Spinal cord (tissue), 10 donors: ENCODE data around the gene UNC13D. TPM values are rescaled to one million over a fixed set of nuclear protein-coding genes. Genes with fewer than 3 reads are reported as not detected.
A peak's percentile ranks its signal among the peaks of the same experiment; 100 is the strongest.

Experiments
- DNase-seq, 6 donors: peaks; one replicate each; pipeline versions ENCODE4 v3.0.0 to v3.0.0-alpha.2; 2013 to 2015; ENCODE audit warnings: low spot score in 6 of 6, low read depth in 4 of 6
- H3K27ac ChIP-seq: one replicate; pipeline ENCODE4 v1.5.1; 2013; ENCODE audit warnings: low read depth, low read length, control low read depth
- H3K27me3 ChIP-seq: one replicate; pipeline ENCODE4 v1.6.1; 2013; ENCODE audit warnings: low read length; ENCODE audit not compliant: control insufficient read depth, insufficient read depth
- H3K36me3 ChIP-seq: one replicate; pipeline ENCODE4 v1.6.1; 2013; ENCODE audit warnings: low read length; ENCODE audit not compliant: control insufficient read depth, insufficient read depth
- H3K4me1 ChIP-seq: one replicate; pipeline ENCODE4 v1.6.1; 2013; ENCODE audit warnings: low read length; ENCODE audit not compliant: control insufficient read depth, insufficient read depth
- H3K4me3 ChIP-seq: one replicate; pipeline ENCODE4 v1.5.1; 2013; ENCODE audit warnings: low read depth, low read length, control low read depth
- H3K9me3 ChIP-seq: one replicate; pipeline ENCODE4 v1.6.1; 2013; ENCODE audit warnings: low read length; ENCODE audit not compliant: control insufficient read depth, insufficient read depth
- WGBS: methylation state at CpG from one replicate; pipeline ENCODE4 v1.1.5; 2013; ENCODE audit warnings: missing lambda C conversion rate; ENCODE audit not compliant: insufficient coverage; 5-methylcytosine and 5-hydroxymethylcytosine counted together
- polyA plus RNA-seq, 2 donors: library from polyadenylated mRNA; unstranded; fragments of 120-200 nt; gene quantifications; one replicate each; pipeline ENCODE4 v1.2.1, GENCODE V29; 2013; ENCODE audit not compliant: insufficient read length in 2 of 2
- total RNA-seq, 2 donors: library from RNA; depleted of rRNA in 1 of 2; stranded (reverse); fragments of 120-200 nt in 1 of 2; fragments of >200 nt in 1 of 2; gene quantifications; one replicate each; pipeline versions ENCODE4 v1.2.3 to v1.2.4, GENCODE V29; 2013 to 2014
- donor health status: healthy.

Gene UNC13D
- total and polyA plus RNA-seq, 4 donors, result 3.1 to 6.1 (median 4.6) TPM

- Histone ChIP-seq H3K4me1 (peaks cover 35% of the 10 kb centered on the region), H3K4me3 (no peak overlapping the region), H3K27ac (no peak overlapping the region), H3K27me3 (no peaks in the 10 kb centered on the region), H3K9me3 (no peaks in the 10 kb centered on the region), H3K36me3 (peaks cover 37% of the 10 kb centered on the region)
- no peak for DNase-seq
- WGBS, result 82% methylated on average over 7 of the region's 9 CpGs
Measured at GRCh38 chr17:75836605-75837004, 7.6 kb downstream of the UNC13D start.

GRCh38 chr17:75835654-75835987, 8.6 kb downstream of the UNC13D start:
- no peak overlapping the region for H3K4me3 ChIP-seq
- DNase-seq, result peak in 1 of 6 donors; percentile 72
- 69% methylated on average over 6 of the region's 9 CpGs for WGBS
- H3K4me1 ChIP-seq, result peaks cover 35% of the 10 kb centered on the region
- H3K36me3 ChIP-seq, result peaks cover 42% of the 10 kb centered on the region
- H3K27ac ChIP-seq, result no peak overlapping the region
- no peaks in the 10 kb centered on the region for H3K27me3 ChIP-seq
- H3K9me3 ChIP-seq, result no peaks in the 10 kb centered on the region

- Histone ChIP-seq H3K4me1 (peaks cover 38% of the 10 kb centered on the region), H3K27ac (no peak overlapping the region), H3K4me3 (no peak overlapping the region), H3K9me3 (no peaks in the 10 kb centered on the region), H3K36me3 (peaks cover 42% of the 10 kb centered on the region), H3K27me3 (no peaks in the 10 kb centered on the region)
- 15% methylated on average over 16 of the region's 24 CpGs for WGBS
- peak in 2 of 6 donors; percentile 49 to 67 for DNase-seq
Measured at GRCh38 chr17:75834928-75835653, 9.1 kb downstream of the UNC13D start.

GRCh38 chr17:75834279-75834920, 9.8 kb downstream of the UNC13D start:
- Histone ChIP-seq H3K27ac (no peak overlapping the region), H3K27me3 (no peaks in the 10 kb centered on the region), H3K36me3 (peaks cover 41% of the 10 kb centered on the region), H3K4me3 (no peak overlapping the region), H3K9me3 (no peaks in the 10 kb centered on the region), H3K4me1 (peaks cover 45% of the 10 kb centered on the region)
- peak in 1 of 6 donors; percentile 28 for DNase-seq
- 68% methylated on average over 23 of the region's 25 CpGs for WGBS

- Histone ChIP-seq H3K9me3 (no peaks in the 10 kb centered on the region), H3K4me3 (no peak overlapping the region), H3K27me3 (no peaks in the 10 kb centered on the region), H3K36me3 (peaks cover 46% of the 10 kb centered on the region), H3K27ac (no peak overlapping the region), H3K4me1 (peaks cover 52% of the 10 kb centered on the region)
- DNase-seq, result no peak
- 47% methylated on average over 19 of the region's 20 CpGs for WGBS
Measured at GRCh38 chr17:75832652-75833400, 11.4 kb downstream of the UNC13D start.

GRCh38 chr17:75832164-75832651, 12.0 kb downstream of the UNC13D start:
- no peak for DNase-seq
- Histone ChIP-seq H3K27ac (no peak overlapping the region), H3K9me3 (no peaks in the 10 kb centered on the region), H3K36me3 (peaks cover 48% of the 10 kb centered on the region), H3K27me3 (no peaks in the 10 kb centered on the region), H3K4me3 (no peak overlapping the region), H3K4me1 (peaks cover 56% of the 10 kb centered on the region)
- 81% methylated on average over 10 of the region's 10 CpGs for WGBS

GRCh38 chr17:75831032-75831571, 13.1 kb downstream of the UNC13D start:
- 94% methylated on average over 4 of the region's 15 CpGs for WGBS

GRCh38 chr17:75830164-75831031, 13.8 kb downstream of the UNC13D start:
- H3K4me1 ChIP-seq, result peaks cover 65% of the 10 kb centered on the region
- no peaks in the 10 kb centered on the region for H3K27me3 ChIP-seq
- DNase-seq, result peak in 1 of 6 donors; percentile 23
- H3K9me3 ChIP-seq, result no peaks in the 10 kb centered on the region
- 51% methylated on average over 24 of the region's 27 CpGs for WGBS
- no peak overlapping the region for H3K27ac ChIP-seq
- peaks cover 55% of the 10 kb centered on the region for H3K36me3 ChIP-seq
- H3K4me3 ChIP-seq, result no peak overlapping the region

More at GRCh38 chr17:75831032-75831571, 13.1 kb downstream of the UNC13D start:
- Histone ChIP-seq H3K36me3 (peaks cover 51% of the 10 kb centered on the region), H3K4me1 (peaks cover 66% of the 10 kb centered on the region), H3K9me3 (no peaks in the 10 kb centered on the region), H3K27me3 (no peaks in the 10 kb centered on the region), H3K27ac (no peak overlapping the region), H3K4me3 (no peak overlapping the region)
- no peak for DNase-seq

GRCh38 chr17:75829747-75830146, 14.5 kb downstream of the UNC13D start:
- WGBS, result 78% methylated on average over 6 of the region's 7 CpGs
- Histone ChIP-seq H3K4me3 (no peak overlapping the region), H3K27ac (no peak overlapping the region), H3K9me3 (no peaks in the 10 kb centered on the region), H3K4me1 (peaks cover 64% of the 10 kb centered on the region), H3K36me3 (peaks cover 60% of the 10 kb centered on the region), H3K27me3 (no peaks in the 10 kb centered on the region)
- DNase-seq, result no peak
